ENCODE data around the gene SZT2.
"Not testable (repeated sequence)": the region's sequence is repeated elsewhere in the genome, so short reads cannot be mapped to it uniquely, and the experiment has no call there.

The SZT2 gene

DNA sequence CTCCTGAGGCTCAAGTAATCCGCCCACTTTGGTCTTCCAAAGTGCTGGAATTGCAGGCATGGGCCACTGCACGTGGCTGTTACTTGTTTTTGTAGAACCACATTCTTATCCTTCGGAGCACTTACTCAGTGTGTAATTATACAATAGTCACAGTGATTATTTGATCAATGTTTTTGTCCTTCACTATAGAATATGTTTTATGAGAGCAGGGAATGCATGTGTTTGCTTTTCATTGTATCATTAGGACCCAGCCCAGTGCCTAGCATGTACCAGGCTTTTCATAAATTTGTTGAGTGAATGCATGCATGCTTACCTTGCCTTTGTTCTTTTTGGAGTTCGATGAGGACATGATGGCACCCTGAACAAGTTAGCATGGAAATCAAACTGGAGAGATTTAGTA, 5.8 kb downstream of the SZT2 start:
- no peak for DNase-seq (ENCODE audit: low read depth)
- no peak for TF ChIP-seq CTCF (IDR thresholded peaks at IDR 0.05; ENCODE audit: low read depth, low read length)
- TF ChIP-seq POLR2A (IDR thresholded peaks at IDR 0.05; ENCODE audit: extremely low read depth, insufficient read length) = no peak
- TF ChIP-seq, protein P1, sequence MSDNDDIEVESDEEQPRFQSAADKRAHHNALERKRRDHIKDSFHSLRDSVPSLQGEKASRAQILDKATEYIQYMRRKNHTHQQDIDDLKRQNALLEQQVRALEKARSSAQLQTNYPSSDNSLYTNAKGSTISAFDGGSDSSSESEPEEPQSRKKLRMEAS (IDR thresholded peaks at IDR 0.05; ENCODE audit: low read depth, low read length) = no peak
- TF ChIP-seq MYC (IDR thresholded peaks at IDR 0.05; ENCODE audit: low read depth, low read length) = no peak
- H3K4me3 ChIP-seq (ENCODE audit: low read depth, low read length) = no peak overlapping the region

- no peak for TF ChIP-seq CTCF (IDR thresholded peaks at IDR 0.05; ENCODE audit: low read depth, low read length)
- TF ChIP-seq POLR2A (IDR thresholded peaks at IDR 0.05; ENCODE audit: extremely low read depth, insufficient read length) = no peak
- TF ChIP-seq, protein P1 (IDR thresholded peaks at IDR 0.05; ENCODE audit: low read depth, low read length) = no peak
- TF ChIP-seq MYC (IDR thresholded peaks at IDR 0.05; ENCODE audit: low read depth, low read length) = no peak
- no peak for DNase-seq (ENCODE audit: low read depth)
Observed at GRCh38 chr1:43396059-43396458, 6.4 kb downstream of the SZT2 start.

DNA sequence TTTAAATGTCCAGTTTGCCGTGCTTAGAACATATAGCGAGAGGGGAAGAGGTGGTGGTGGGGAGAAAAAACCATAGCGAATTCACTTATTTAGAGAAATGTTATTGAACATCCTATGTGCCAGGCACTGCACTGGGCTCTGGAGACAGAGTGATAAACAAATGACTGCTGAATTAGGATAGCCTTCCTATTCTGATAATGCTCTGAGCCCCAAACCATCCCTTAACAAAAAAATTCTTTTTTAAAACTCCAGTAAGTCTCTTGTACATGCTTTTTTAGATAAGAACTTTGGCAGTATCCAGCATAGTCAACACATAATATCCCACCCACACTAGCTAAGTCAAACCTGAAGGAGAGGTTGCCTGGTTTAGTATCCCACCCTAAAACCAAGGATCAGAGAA, 8.5 kb downstream of the SZT2 start:
- TF ChIP-seq, protein P1 (IDR thresholded peaks at IDR 0.05; ENCODE audit: low read depth, low read length) = no peak
- TF ChIP-seq MYC (IDR thresholded peaks at IDR 0.05; ENCODE audit: low read depth, low read length) = no peak
- TF ChIP-seq CTCF (IDR thresholded peaks at IDR 0.05; ENCODE audit: low read depth, low read length) = no peak
- no peak for TF ChIP-seq POLR2A (IDR thresholded peaks at IDR 0.05; ENCODE audit: extremely low read depth, insufficient read length)
- DNase-seq (ENCODE audit: low read depth) = no peak
- H3K4me3 ChIP-seq (ENCODE audit: low read depth, low read length) = no peak overlapping the region

More at GRCh38 chr1:43396059-43396458, 6.4 kb downstream of the SZT2 start:
- H3K4me3 ChIP-seq (ENCODE audit: low read depth, low read length) = no peak overlapping the region

DNA sequence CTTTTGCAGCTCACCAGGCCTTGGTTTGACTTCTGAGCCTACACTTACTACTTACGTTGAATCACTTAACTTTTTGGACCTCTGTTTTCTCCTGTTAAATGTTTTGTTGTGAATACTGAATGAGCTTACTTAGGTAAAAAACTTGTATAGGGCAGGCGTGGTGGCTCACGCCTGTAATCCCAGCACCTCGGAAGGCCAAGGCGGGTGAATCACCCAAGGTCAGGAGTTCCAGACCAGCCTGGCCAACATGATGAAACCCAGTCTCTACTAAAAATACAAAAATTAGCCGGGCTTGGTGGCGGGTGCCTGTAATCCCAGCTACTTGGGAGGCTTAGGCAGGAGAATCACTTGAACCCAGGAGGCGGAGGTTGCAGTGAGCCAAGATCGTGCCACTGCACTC, 10.7 kb downstream of the SZT2 start:
- not testable (repeated sequence) for DNase-seq (ENCODE audit: low read depth)

GRCh38 chr1:43402089-43402865, 12.6 kb downstream of the SZT2 start:
- no peak for TF ChIP-seq CTCF (IDR thresholded peaks at IDR 0.05; ENCODE audit: low read depth, low read length)
- no peak for TF ChIP-seq POLR2A (IDR thresholded peaks at IDR 0.05; ENCODE audit: extremely low read depth, insufficient read length)
- TF ChIP-seq, protein P1 (IDR thresholded peaks at IDR 0.05; ENCODE audit: low read depth, low read length) = no peak
- no peak overlapping the region for H3K4me3 ChIP-seq (ENCODE audit: low read depth, low read length)
- DNase-seq (ENCODE audit: low read depth) = no peak

More for the DNA sequence above, 10.7 kb downstream of the SZT2 start:
- H3K4me3 ChIP-seq (ENCODE audit: low read depth, low read length) = not testable (repeated sequence)

GRCh38 chr1:43404353-43404752, 14.7 kb downstream of the SZT2 start:
- no peak overlapping the region for H3K4me3 ChIP-seq (ENCODE audit: low read depth, low read length)
- DNase-seq (ENCODE audit: low read depth) = no peak
- no peak for TF ChIP-seq POLR2A (IDR thresholded peaks at IDR 0.05; ENCODE audit: extremely low read depth, insufficient read length)
- TF ChIP-seq MYC (IDR thresholded peaks at IDR 0.05; ENCODE audit: low read depth, low read length) = no peak
- TF ChIP-seq, protein P1 (IDR thresholded peaks at IDR 0.05; ENCODE audit: low read depth, low read length) = no peak
- TF ChIP-seq CTCF (IDR thresholded peaks at IDR 0.05; ENCODE audit: low read depth, low read length) = no peak

Data from NB4 (cell line).